ENCODE data around the gene RELN.
"Not testable (repeated sequence)": the region's sequence is repeated elsewhere in the genome, so short reads cannot be mapped to it uniquely, and the experiment has no call there.

The RELN gene

DNA sequence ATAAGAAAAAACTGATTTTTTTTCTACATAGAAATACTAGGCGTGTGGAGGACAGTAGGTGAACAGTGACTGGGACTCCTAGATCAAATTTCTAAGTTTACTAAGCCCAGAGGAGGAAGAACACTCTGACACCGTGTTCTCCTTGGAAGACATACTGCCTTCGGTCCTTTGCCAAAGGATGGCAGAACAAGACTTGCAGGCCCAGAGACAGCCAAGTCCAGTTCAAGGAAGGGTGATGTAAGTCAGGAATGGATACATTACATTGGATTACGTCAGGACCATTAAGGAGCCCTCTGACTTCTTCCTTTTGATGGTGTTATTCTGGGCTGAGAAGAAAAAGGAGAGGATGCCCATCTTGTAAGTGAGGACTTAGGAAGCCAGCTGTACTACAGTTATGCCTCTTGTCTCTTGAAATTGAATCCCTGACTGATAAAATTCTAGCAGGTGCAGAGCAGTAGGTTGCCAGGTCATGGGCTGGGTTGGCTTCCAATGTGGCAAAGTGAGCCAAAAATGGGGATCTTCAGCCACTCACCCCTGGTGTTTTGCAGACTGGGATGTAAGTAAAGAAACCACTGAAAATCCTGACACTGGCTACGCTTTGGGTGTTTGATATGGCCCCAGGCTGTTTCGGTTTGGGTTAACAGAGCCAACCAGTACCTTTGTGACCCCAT is 45.1 kb downstream of the RELN start:
- DNase-seq (ENCODE audit: low read depth in 2 of 2, low spot score in 1 of 2) = no peak

DNA sequence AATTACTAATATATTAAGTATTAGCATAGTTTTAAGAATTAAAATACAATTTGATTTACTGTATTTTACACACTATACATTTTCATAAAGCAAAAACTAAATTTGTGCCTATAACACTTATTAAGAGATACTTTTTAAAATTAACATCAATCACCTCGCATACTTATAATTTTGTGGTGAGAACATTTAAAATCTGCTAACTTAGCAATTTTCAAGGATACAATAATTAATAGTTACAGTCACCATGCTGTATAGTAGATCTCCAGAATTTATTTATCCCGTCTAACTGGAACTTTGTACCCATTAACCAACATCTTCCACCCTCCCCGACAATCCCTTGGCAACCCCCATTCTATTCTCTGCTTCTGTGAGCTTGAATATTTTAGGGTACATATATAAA is 47.5 kb downstream of the RELN start:
- no peak for DNase-seq (ENCODE audit: low read depth in 2 of 2, low spot score in 1 of 2)

DNA sequence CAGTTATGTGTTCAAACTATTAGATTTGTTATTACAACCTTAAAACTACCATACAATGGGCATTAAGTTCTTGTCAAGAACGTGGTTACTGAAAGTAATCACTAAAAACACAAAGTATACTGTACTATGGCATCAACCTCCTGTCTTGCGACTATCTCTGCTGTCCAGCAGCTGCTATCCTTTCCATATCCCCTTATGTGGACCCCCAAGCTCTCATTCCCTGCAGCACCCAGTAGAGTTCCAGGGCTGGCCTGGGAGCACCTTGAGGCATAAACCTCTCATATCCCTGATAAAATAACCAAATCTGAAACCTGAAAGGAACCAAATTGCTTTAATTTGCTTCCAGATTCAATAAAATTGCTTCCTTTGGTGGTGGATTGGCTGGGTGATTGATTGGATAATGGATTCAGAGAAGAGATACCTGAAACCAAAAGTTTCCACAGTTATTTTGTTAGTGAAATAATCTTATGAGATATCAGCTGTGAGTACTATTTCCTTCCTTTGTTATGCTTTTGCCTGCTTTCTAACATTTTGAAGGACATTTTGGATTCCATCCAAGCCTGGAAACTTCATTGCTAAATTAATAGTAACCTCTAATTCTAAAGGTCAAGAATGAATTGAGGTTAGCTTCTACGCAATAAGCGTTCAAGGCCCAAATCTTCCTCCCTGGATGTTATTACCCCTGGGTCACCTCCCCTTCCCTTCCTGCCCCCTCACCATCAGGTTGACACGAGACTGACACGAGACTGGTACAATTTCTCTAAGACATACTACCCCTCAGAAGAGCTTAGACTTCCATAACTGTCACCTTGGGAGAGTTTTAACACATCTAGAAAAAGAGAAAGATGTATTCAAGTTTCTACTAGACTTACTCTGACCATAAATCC is 48.8 kb downstream of the RELN start:
- no peak for DNase-seq (ENCODE audit: low read depth in 2 of 2, low spot score in 1 of 2)

DNA sequence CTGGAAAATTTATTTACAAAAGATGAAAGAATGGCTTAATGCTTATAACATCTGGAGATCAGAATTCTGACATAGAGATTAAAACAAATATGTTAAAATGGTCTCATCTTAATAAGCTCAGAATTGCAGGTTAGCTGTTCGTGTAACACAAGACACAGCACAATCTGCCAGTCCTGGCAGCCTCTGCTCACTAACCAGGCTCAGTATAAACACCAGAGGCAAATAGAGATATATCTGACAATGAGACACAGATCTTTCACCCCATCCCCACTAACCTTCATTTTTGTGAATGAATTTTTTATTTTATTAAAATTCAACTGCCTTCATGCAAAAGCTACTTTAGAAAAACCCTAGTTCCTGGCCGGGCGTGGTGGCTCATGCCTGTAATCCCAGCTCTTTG is 51.8 kb downstream of the RELN start:
- DNase-seq (ENCODE audit: low read depth in 2 of 2, low spot score in 1 of 2) = no peak

DNA sequence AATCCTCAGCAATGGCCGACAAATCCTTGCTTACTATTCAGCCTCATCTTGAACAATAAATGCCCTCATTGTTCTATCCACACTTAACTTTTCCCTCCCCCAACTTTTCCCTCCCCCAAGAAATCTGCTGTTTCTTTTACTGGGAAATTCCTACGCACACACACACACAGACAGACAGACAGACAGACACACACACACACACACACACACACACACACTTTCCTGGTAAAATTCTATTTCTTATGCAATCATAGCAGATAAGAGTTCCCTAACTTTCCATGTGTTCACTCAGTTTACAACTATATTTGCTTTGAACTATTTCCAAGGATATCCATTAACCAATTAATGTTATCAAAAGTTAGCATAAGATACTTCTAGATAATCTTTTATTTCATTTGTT is 52.9 kb downstream of the RELN start:
- DNase-seq (ENCODE audit: low read depth in 2 of 2, low spot score in 1 of 2) = no peak

DNA sequence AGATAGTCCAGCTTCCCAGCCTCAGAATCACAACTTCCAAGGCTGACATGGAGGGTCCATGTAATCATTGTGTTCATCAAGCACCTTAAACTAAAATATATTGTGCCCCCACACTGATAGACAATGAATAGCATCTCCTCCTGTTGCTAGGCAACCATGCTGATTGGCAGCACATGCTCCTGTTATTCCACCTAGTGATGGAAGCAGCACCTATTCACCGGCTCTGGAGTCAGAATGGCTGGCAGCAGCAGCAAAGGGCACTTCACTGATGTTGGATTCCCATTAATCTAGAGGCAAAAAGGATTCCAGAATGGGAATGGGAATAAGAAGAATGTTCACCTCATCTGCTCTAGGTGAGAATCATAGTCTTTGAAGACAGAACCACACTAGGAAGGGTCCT is 55.0 kb downstream of the RELN start:
- no peak for DNase-seq (ENCODE audit: low read depth in 2 of 2, low spot score in 1 of 2)

DNA sequence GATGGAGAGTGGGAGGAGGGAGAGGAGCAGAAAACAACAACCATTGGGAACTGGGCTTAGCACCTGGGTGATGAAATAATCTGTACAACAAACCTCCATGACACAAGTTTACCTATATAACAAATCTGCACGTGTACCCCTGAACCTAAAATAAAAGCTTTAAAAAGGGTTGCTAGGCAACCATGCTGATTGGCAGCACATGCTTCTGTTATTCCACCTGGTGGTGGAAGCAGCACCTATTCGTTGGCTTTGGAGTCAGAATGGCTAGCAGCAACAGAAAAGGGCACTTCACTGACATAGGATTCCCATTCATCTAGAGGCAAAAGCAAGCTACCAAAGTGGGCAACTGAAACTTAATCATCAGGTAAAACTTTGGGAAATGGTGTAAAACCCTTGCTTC is 57.1 kb downstream of the RELN start:
- DNase-seq (ENCODE audit: low read depth in 2 of 2, low spot score in 1 of 2) = no peak

DNA sequence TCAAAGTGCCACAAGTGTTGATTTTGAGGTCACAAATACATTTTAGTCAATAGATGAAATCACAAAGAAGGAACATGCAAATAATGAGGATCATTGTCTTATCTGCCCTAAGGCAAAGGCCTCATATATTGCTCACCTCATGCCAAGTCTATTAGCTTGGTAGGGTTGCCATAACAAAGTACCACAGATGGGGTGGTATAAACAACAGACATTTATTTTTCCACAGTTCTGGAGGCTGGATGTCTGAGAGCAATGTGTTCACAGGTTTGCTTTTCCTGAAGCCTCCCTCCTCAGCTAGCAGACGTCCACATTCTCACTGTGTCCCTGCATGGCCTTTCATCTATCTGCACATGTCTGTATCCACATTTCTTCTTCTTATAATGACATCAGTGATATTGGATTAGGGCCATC is 59.6 kb downstream of the RELN start:
- DNase-seq (ENCODE audit: low read depth in 2 of 2, low spot score in 1 of 2) = no peak

DNA sequence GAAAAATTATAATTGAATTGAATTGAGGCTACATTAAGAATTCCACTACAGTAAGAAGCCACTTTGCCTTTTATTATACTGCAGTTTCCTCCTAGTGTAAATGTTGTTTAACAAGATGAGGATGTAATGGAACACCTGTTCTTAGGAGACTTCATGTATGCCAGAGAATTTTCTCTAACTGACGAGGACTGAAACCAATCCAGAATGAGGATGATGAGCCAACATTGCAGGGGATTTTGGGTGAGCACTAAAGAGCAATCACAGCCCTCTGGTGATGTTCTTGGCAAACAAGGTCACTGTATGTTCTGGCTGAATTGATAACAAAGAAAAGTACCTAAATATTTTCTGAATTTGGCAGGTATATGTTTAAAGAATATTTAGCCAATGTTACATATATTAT is 60.9 kb downstream of the RELN start:
- no peak for DNase-seq (ENCODE audit: low read depth in 2 of 2, low spot score in 1 of 2)

DNA sequence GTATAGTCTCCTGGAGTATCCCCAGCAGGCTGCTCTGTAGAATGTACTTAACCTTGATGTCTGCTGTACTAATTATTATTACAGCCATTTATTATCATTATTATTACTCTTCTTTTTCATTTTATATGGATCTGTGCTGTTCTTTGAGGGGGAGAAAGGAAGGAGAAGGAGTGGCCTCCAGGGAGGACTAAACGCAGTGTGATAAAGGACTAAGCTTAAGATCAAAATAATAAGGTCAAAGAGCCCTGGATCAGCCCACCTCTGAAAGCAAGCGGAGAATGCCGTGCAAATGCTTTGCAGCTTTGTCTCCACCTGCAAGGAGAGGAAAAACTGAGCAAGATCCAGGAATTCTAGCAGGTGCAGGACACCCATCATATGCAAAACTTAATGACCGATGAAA is 65.3 kb downstream of the RELN start:
- DNase-seq (ENCODE audit: low read depth in 2 of 2, low spot score in 1 of 2) = no peak

DNA sequence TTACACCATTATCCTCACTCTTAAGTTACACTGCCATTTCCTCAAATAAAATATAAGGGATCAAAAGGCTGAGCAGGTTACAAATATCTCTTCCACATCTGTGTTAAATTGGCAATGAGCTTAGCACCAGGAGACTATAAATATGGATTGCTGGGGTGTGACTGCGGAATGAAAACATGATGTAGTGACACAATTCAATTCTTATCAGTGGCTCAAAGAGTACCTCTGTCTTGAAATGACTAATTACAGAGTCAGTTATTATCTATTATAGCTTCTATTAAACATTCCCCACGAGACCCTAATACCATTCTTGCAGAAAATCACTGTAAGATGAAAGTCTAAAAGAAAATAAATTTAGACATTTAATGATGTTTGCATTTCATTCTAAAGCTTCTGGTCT is 67.1 kb downstream of the RELN start:
- DNase-seq (ENCODE audit: low read depth in 2 of 2, low spot score in 1 of 2) = no peak

DNA sequence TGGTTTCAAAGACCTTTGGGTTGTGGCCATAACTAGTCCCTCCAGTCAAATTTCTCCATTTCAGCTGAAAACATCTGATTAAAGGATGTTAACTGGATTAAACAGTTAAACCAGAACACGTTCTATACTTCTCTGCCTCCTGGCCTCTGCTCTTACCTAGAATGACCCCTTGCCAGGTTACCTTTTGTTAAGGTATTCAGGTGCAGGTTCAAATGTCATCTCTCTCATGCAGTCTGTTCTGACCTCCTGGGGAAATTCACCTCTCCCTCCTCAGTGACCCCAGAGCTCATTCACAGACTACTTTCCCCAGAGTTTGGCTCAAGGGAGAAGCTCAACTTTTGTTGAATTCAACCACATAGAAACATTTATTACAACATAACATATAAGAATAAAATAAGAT is 67.8 kb downstream of the RELN start:
- no peak for DNase-seq (ENCODE audit: low read depth in 2 of 2, low spot score in 1 of 2)

DNA sequence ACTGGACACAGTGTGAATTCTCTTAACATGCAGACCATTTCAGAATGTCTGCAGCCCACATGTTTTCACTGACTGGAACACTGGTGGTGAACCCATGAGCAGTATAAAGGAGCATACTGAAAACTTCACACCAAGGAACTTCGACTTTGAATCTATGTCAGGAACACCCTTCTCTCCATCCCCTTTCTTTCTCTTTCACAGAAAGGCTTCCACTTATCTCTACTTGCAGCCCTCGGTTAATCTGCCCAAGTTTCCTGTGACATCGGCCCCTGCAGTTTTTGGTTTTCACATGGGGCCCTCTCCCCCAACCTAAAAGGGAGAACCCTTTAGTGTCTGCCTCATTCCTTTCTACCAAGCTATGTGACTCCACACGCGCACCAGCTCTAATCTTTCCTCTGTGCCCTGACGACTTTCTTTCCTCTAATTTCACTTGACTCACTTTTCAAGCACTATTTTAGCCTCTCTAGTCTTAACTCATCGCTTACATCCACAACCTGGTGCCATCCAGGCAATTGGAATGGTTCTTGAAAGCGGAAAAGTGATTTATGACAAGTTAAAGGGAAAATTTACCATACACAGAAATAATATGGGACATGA is 70.1 kb downstream of the RELN start:
- no peak for DNase-seq (ENCODE audit: low read depth in 2 of 2, low spot score in 1 of 2)

DNA sequence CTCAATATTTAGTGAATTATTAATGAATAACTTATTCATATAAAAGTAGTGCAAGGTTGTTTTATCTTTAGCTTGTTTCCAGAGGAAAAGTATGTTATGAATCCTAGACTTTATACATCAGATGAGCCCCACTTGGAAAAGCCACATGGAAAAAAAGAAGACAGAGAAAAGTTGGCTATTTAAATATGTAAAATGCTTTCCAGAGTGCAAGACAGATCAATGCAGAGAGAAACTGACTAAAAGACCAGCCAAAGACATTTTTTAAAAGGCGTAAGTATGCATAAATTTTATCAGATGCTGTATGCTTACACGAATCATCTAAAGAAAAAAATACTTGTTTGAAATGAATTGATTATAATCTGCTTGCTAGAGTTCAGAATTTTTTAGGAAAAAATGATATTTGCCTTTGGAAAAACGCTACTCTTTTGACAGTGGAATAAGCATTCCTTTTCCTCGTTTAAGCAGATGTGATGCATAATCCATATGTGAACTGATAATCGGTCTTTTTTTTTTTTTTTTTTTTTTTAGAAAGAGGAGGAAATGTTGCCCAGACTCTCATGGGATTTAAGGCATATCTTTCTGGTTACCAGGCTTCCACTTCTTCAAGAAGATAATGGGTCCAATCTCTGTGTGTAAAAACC is 70.7 kb downstream of the RELN start:
- DNase-seq (ENCODE audit: low read depth in 2 of 2, low spot score in 1 of 2) = no peak

DNA sequence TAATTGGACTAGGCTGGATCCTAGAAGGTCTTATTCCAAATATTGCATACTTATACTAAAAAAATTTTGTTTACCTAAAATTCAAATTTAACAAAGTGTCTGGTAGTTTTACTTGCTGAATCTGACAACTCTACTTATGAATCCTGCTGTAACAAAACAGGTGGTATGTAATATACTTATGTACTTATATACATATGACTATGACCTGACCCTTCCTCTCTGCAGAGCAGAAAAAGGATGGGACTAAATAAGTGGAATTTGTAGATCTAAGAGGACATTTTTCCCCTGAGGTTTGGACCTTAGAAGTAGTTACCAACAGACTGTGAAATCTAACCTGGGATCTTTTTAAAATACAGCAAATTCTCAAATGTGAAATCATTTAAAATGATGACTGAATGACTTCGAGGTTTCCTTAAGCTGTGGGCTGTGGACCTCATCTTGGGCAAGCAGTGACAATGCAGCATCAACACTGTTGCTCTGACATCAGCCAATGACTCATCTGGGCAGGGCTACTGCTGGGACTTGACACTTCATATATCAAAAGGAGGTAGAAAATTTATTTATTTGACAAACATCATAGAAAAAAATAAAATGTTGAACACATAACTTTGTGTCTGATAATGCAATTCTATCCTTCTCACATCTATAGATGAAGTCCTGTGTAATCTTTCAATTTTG is 73.6 kb downstream of the RELN start:
- DNase-seq (ENCODE audit: low read depth in 2 of 2, low spot score in 1 of 2) = no peak

DNA sequence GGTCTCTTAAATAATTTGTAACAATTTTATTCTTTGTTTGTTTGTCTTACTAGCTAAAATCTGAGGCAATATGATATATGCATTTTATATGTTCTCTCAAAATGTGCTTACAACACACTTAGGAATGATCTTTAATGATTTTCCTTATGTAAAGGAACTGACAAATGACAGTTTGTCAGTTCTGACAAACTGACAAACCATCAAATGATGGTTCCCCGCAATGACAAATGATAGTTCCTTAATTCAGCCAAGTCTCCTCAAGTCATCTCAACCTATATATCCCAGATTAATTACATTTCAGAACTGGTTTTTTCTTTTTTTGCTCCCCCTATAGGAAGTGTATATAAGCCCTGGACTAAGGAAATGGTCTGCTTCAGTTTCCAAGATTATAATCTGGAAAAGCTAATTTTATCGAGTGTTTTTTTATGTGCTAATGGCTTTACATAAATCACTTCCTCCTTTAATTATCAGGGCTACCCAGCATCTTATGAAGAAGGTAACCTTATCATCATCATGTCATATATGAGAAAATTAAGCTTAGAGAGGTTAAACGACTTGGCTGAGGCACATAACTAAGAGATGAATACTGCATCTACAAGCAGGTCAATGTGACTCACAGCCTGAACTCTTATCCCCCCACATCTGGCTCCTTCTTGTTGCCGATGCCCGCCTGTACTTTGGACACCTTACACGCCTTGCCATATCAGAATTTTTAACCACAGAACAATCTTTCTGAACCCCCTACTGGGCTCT is 75.1 kb downstream of the RELN start:
- DNase-seq (ENCODE audit: low read depth in 2 of 2, low spot score in 1 of 2) = no peak

DNA sequence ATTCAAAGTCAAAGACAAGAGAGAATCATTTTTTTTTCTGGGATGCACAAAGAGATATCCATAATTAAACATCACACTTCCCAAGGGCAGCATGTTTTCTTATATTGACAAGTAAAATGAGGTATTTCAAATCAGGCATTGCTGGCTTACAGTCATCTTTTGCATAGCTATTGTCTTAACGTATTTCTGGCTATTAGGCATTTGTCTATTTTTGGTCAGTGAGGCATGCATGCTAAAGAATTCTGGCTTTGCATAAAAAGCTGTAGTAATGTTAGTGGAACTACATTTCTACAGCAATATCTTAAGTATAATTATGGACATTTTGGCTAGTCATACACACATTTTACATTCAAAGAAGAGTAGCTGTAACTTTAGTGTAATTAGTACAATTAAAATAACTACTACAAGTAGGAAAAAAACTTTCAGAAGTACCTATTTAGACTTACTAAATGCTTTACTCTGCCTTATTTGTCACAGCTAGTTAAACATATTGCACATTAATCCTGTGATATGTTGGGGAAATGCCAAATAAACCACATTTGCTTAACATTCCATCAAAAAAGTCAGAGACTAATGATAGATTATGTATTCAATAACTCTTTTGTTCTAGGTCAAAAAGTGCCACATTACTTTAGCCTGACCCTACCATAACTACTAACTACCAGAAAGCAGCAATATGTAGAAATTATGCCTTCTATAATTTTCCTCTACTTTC is 76.4 kb downstream of the RELN start:
- DNase-seq (ENCODE audit: low read depth in 2 of 2, low spot score in 1 of 2) = no peak

DNA sequence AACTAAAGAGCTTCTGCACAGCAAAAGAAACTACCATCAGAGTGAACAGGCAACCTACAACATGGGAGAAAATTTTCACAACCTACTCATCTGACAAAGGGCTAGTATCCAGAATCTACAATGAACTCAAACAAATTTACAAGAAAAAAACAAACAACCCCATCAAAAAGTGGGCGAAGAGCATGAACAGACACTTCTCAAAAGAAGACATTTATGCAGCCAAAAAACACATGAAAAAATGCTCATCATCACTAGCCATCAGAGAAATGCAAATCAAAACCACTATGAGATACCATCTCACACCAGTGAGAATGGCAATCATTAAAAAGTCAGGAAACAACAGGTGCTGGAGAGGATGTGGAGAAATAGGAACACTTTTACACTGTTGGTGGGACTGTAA is 78.4 kb downstream of the RELN start:
- not testable (repeated sequence) for DNase-seq (ENCODE audit: low read depth in 2 of 2, low spot score in 1 of 2)

DNA sequence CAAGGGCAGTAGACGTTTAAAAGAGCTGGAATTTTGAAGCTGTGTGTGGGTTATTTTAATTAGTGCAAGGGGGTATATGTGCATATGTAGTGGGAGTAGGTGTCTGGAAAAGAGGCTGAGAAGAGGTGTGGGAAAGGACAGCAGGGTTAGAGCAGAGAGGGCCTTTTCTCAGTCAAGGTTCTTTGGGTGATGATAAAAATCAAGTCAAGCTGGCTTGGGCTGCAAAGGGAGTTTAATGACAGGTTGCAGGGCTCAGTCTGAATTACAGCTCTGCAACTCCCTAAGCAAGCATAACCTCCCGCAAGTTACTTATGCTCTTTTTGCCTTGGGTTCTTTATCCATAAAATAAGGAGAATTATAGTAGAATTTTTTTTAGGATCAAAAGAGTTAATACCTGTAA is 83.5 kb downstream of the RELN start:
- no peak for DNase-seq (ENCODE audit: low read depth in 2 of 2, low spot score in 1 of 2)

DNA sequence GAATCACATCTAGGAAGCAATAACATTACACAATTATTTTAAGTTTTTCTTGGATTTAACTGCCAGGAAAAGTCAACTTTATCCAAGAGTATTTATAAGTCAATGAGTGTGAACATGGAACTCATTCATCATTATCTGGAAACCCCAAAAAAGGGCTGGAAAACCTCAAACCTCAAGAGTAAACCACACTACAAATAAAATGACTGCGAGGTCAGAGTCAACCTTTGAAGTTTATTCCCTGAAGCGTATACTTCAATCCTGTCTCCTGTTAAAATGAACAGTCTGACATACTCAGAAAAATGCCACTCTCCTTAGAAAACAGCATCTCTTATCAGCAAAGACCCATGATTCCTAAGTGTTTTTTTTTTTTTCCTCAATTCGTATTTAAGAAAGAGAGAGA is 86.5 kb downstream of the RELN start:
- no peak for DNase-seq (ENCODE audit: low read depth in 2 of 2, low spot score in 1 of 2)
